Stomach (tissue), 9 donors: ENCODE results near the gene EIF3L. TPM values are rescaled to one million over a fixed set of nuclear protein-coding genes. Genes with fewer than 3 reads are reported as not detected.

Source experiments
- DNase-seq, 2 donors: peaks; one replicate each; pipeline versions ENCODE4 v3.0.0 to v3.0.0-alpha.2; 2013 to 2019
- H3K27ac ChIP-seq, 5 donors: fragments of 200-600 bp in 4 of 5; sonication (generic) in 4 of 5; one replicate each; pipeline ENCODE4 v1.5.1; 2013 to 2019; ENCODE audit warnings: mild to moderate bottlenecking in 1 of 5, moderate library complexity in 1 of 5
- H3K27me3 ChIP-seq, 3 donors: fragments of 200-600 bp; sonication (generic); one replicate each; pipeline ENCODE4 v1.5.1; 2017 to 2019; ENCODE audit warnings: mixed run types in 1 of 3
- H3K36me3 ChIP-seq, 4 donors: fragments of 200-600 bp; sonication (generic); 1 replicate in 3 of 4; 2 replicates in 1 of 4; pipeline ENCODE4 v1.5.1; 2016 to 2019
- H3K4me1 ChIP-seq, 4 donors: fragments of 200-600 bp; sonication (generic); one replicate each; pipeline ENCODE4 v1.5.1; 2016 to 2019
- H3K4me3 ChIP-seq, 4 donors: fragments of 200-600 bp; sonication (generic) in 3 of 4; one replicate each; pipeline ENCODE4 v1.5.1; 2016 to 2019; ENCODE audit warnings: mild to moderate bottlenecking in 1 of 4
- H3K9me3 ChIP-seq, 4 donors: fragments of 200-600 bp; sonication (generic); one replicate each; pipeline ENCODE4 v1.5.1; 2016 to 2019
- EP300 ChIP-seq: sonication (generic); formaldehyde crosslinking; IDR thresholded peaks from one replicate; pipeline ENCODE4 v1.6.1; 2017; ENCODE audit warnings: antibody characterized with exemption
- POLR2A ChIP-seq, 4 donors: fragments of 450-650 bp; IDR thresholded peaks; one replicate each; pipeline ENCODE4 v1.6.1; 2016; ENCODE audit warnings: antibody characterized with exemption in 4 of 4, control low read depth in 2 of 4, mild to moderate bottlenecking in 1 of 4, moderate library complexity in 1 of 4
- POLR2AphosphoS5 ChIP-seq, 3 donors: sonication (generic); formaldehyde crosslinking; IDR thresholded peaks; one replicate each; pipeline ENCODE4 v1.6.1; 2016; ENCODE audit warnings: antibody characterized with exemption in 3 of 3
- WGBS, 5 donors: extraction: QIAGEN DNeasy Blood & Tissue Kit in 3 of 5; methylation state at CpG; one replicate each; pipeline versions ENCODE4 v1.1.5 to v1.1.7; 2013 to 2018; 5-methylcytosine and 5-hydroxymethylcytosine counted together
- intact Hi-C: fragments of 100-400 bp; cut with DNase I; formaldehyde crosslinking; loops from one replicate; pipeline ENCODE4 v1.15.1; 2023; ENCODE audit warnings: low total_unique reads
- polyA plus RNA-seq, 3 donors: library from polyadenylated mRNA; stranded (reverse); fragments of 200-250 nt; gene quantifications; one replicate each; pipeline ENCODE4 v1.2.3, GENCODE V29; 2013
- total RNA-seq, 5 donors: library from RNA; depleted of rRNA; stranded (reverse); fragments of >200 nt; gene quantifications; one replicate each; pipeline versions ENCODE4 v1.1.0 to v1.2.3, GENCODE V29; 2014 to 2016
- TF ChIP-seq, protein P1 (sequence below), 7 experiments: fragments of 450-650 bp in 4 of 7; fragments of 200-600 bp in 3 of 7; sonication (generic) in 3 of 7; IDR thresholded peaks; one replicate each; pipeline ENCODE4 v1.5.1; 2016 to 2019; ENCODE audit warnings: antibody characterized with exemption in 7 of 7, control low read depth in 2 of 7, mild to moderate bottlenecking in 1 of 7
- donor health status: healthy with polysubstance abuse.
- donor health status: Bipolar disorder and iron deficiency.
- donor health status: healthy.

EIF3L gene
- total and polyA plus RNA-seq, 8 donors = 254 to 657 (median 381) TPM

GRCh38 chr22:37807410-37808293 is 41.6 kb upstream of the EIF3L start, which contains the start of gene GCAT:
TSS of gene GCAT (plus strand) at chr22:37807934. CDS start at chr22:37807968, 34 bp downstream.
- Histone ChIP-seq H3K27ac (peak within 1 kb of the TSS; percentile 83 to 91 (median 90)), H3K9me3 (no peaks in the 10 kb centered on the region), H3K4me1 (peaks cover 35 to 65% (median 63%) of the 10 kb centered on the region in 4 donors), H3K27me3 (peaks cover 0 to 7% (median 0%) of the 10 kb centered on the region in 3 donors), H3K36me3 (peaks cover 0 to 5% (median 0%) of the 10 kb centered on the region in 4 donors), H3K4me3 (peak within 1 kb of the TSS; percentile 53 to 62 (median 57))
- TF ChIP-seq, protein P1, sequence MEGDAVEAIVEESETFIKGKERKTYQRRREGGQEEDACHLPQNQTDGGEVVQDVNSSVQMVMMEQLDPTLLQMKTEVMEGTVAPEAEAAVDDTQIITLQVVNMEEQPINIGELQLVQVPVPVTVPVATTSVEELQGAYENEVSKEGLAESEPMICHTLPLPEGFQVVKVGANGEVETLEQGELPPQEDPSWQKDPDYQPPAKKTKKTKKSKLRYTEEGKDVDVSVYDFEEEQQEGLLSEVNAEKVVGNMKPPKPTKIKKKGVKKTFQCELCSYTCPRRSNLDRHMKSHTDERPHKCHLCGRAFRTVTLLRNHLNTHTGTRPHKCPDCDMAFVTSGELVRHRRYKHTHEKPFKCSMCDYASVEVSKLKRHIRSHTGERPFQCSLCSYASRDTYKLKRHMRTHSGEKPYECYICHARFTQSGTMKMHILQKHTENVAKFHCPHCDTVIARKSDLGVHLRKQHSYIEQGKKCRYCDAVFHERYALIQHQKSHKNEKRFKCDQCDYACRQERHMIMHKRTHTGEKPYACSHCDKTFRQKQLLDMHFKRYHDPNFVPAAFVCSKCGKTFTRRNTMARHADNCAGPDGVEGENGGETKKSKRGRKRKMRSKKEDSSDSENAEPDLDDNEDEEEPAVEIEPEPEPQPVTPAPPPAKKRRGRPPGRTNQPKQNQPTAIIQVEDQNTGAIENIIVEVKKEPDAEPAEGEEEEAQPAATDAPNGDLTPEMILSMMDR (IDR thresholded peaks at IDR 0.05) = no peak
- TF ChIP-seq POLR2AphosphoS5 (IDR thresholded peaks at IDR 0.05) (peak in 2 of 3 donors; percentile 72 to 88), POLR2A (IDR thresholded peaks at IDR 0.05) (no peak), EP300 (no peak)
- DNase-seq = peak; percentile 97 to 99
- WGBS, 5 donors = 0 to 1% (median 0%) methylated on average over 33 to 73 of the region's 73 CpGs
- intact Hi-C loops = no loop called here

- 3 to 8% (median 5%) methylated on average over 8 of the region's 8 CpGs for WGBS, 5 donors
- TF ChIP-seq EP300 = no peak
- TF ChIP-seq POLR2AphosphoS5 (IDR thresholded peaks at IDR 0.05) = no peak
- TF ChIP-seq POLR2A (IDR thresholded peaks at IDR 0.05) = no peak
- TF ChIP-seq, protein P1 (IDR thresholded peaks at IDR 0.05) = no peak
- no peaks in the 10 kb centered on the region for H3K9me3 ChIP-seq
- H3K36me3 ChIP-seq = peaks cover 0 to 8% (median 5%) of the 10 kb centered on the region in 4 donors
- peak overlapping the region; percentile 53 to 62 (median 57) for H3K4me3 ChIP-seq
- H3K27ac ChIP-seq = peak overlapping the region; percentile 65 to 91 (median 90)
- H3K27me3 ChIP-seq = peaks cover 0 to 7% (median 0%) of the 10 kb centered on the region in 3 donors
- H3K4me1 ChIP-seq = peaks cover 28 to 59% (median 57%) of the 10 kb centered on the region in 4 donors
- DNase-seq = no peak
- intact Hi-C loops = no loop called here
These were observed 40.9 kb upstream of the EIF3L start for GRCh38 chr22:37808294-37808657.

- H3K4me3 ChIP-seq = no peak overlapping the region
These were observed 39.4 kb upstream of the EIF3L start for GRCh38 chr22:37809672-37810333.

GRCh38 chr22:37811867-37812266 is 37.4 kb upstream of the EIF3L start:
- WGBS, 5 donors = 95 to 100% (median 97%) methylated on average over 2 of the region's 2 CpGs
- intact Hi-C loops = loop anchor here (10.0 kb wide), 1 partner anchor 153 kb away; no protein-coding TSS in a partner anchor
- H3K9me3 ChIP-seq = no peaks in the 10 kb centered on the region
- no peak overlapping the region for H3K4me3 ChIP-seq
- peaks cover 8 to 27% (median 25%) of the 10 kb centered on the region in 4 donors for H3K4me1 ChIP-seq
- no peak overlapping the region for H3K27ac ChIP-seq
- TF ChIP-seq POLR2A (IDR thresholded peaks at IDR 0.05) = no peak
- no peak for TF ChIP-seq EP300
- TF ChIP-seq, protein P1 (IDR thresholded peaks at IDR 0.05) = no peak
- no peak for TF ChIP-seq POLR2AphosphoS5 (IDR thresholded peaks at IDR 0.05)
- H3K36me3 ChIP-seq = peaks cover 0 to 41% (median 37%) of the 10 kb centered on the region in 4 donors
- no peak for DNase-seq
- no peaks in the 10 kb centered on the region for H3K27me3 ChIP-seq

More at GRCh38 chr22:37809672-37810333, 39.4 kb upstream of the EIF3L start:
- no peak for TF ChIP-seq POLR2A (IDR thresholded peaks at IDR 0.05)
- H3K9me3 ChIP-seq = no peaks in the 10 kb centered on the region
- peaks cover 0 to 22% (median 21%) of the 10 kb centered on the region in 4 donors for H3K36me3 ChIP-seq
- DNase-seq = no peak
- peaks cover 0 to 4% (median 0%) of the 10 kb centered on the region in 3 donors for H3K27me3 ChIP-seq
- intact Hi-C loops = loop anchor here (10.0 kb wide), 1 partner anchor 155 kb away; no protein-coding TSS in a partner anchor
- H3K27ac ChIP-seq = no peak overlapping the region
- 84 to 90% (median 88%) methylated on average over 5 of the region's 5 CpGs for WGBS, 5 donors
- peaks cover 18 to 45% (median 42%) of the 10 kb centered on the region in 4 donors for H3K4me1 ChIP-seq
